Heart left ventricle (tissue), 13 donors: ENCODE measurements around the gene TAL2.

Experiments used
- CTCF ChIP-seq, 12 donors: fragments of 200-600 bp; sonication (generic) in 4 of 12; IDR thresholded peaks; one replicate each; pipeline versions ENCODE4 v1.5.0 to v1.8.0; 2018 to 2022; ENCODE audit warnings: antibody characterized with exemption in 12 of 12, mild to moderate bottlenecking in 5 of 12
- POLR2A ChIP-seq, 2 donors: fragments of 450-650 bp; IDR thresholded peaks; one replicate each; pipeline ENCODE4 v1.6.1; 2017; ENCODE audit warnings: antibody characterized with exemption in 2 of 2, mild to moderate bottlenecking in 2 of 2, moderate library complexity in 2 of 2
- donor health status: ischemic (EF 13 %, LVEDD 7.1; RV severe dilation, severe dysfunction).
- donor health status: DM: no; HTN: yes; CAD: no.
- donor health status: DM: no; HTN: no; CAD: no.
- donor health status: ischemic (EF 25% LVEDD 6.9; RV normal size, moderate dysfunction).
- donor health status: ischemic (EF 25% LVEDD 5.7; RV mildly dilated, moderate dysfunction).
- donor health status: ischemic (EF 35%, LVEDD 5.7; RV mildly dilated, moderate dysfunction).
- donor health status: nonischemic (EF 11% LVEDD 7.7; RV severe dilation, severe dysfunction).
- donor health status: DM: yes; HTN: yes; CAD: no.
- donor health status: PGD.
- donor health status: ischemic (EF 29% LVEDD 5.4; RV normal size, mild dysfunction).
- donor health status: nonischemic (EF 23%, LVEDD 6.1; RV moderate dilation, normal function).

GRCh38 chr9:105670315-105670714, 8.1 kb downstream of the TAL2 start:
- TF ChIP-seq CTCF (IDR thresholded peaks at IDR 0.05): no peak
- no peak for TF ChIP-seq POLR2A (IDR thresholded peaks at IDR 0.05)
